Kidney (tissue), 14 donors: ENCODE measurements around the gene KRT73. TPM values are rescaled to one million over a fixed set of nuclear protein-coding genes. Genes with fewer than 3 reads are reported as not detected.

ENCODE experiments used
- DNase-seq, 5 donors: peaks; one replicate each; pipeline ENCODE4 v3.0.0-alpha.2; 2013 to 2020
- FAIRE-seq: peaks from 2 replicates; lab custom pipeline; 2012; peaks lifted over from hg19 to GRCh38; lab: Jason Lieb, UNC
- H3K27ac ChIP-seq, 2 donors: one replicate each; pipeline ENCODE4 v1.7.0; 2013; ENCODE audit warnings: low read depth in 2 of 2, low read length in 2 of 2, inconsistent platforms in 1 of 2
- H3K27me3 ChIP-seq: one replicate; pipeline ENCODE4 v1.7.1; 2013; ENCODE audit warnings: low read length, inconsistent platforms; ENCODE audit not compliant: control insufficient read depth, insufficient read depth
- H3K36me3 ChIP-seq, 3 donors: one replicate each; pipeline versions ENCODE4 v1.7.0 to v1.7.1; 2013; ENCODE audit warnings: low read length in 3 of 3, control low read depth in 1 of 3, inconsistent platforms in 1 of 3; ENCODE audit not compliant: insufficient read depth in 3 of 3, control insufficient read depth in 2 of 3
- H3K4me1 ChIP-seq, 3 donors: one replicate each; pipeline versions ENCODE4 v1.7.0 to v1.7.1; 2013; ENCODE audit warnings: low read length in 3 of 3, inconsistent platforms in 1 of 3, low read depth in 1 of 3; ENCODE audit not compliant: control insufficient read depth in 2 of 3, insufficient read depth in 2 of 3
- H3K4me3 ChIP-seq, 3 donors: one replicate each; pipeline versions ENCODE4 v1.7.0 to v1.8.1; 2013; ENCODE audit warnings: low read length in 3 of 3, control low read depth in 1 of 3, inconsistent platforms in 1 of 3
- H3K9ac ChIP-seq, 3 donors: one replicate each; pipeline versions ENCODE4 v1.7.0 to v1.7.1; 2013; ENCODE audit warnings: low read length in 3 of 3, control low read depth in 1 of 3, inconsistent platforms in 1 of 3
- H3K9me3 ChIP-seq, 3 donors: one replicate each; pipeline versions ENCODE4 v1.7.0 to v1.7.1; 2013; ENCODE audit warnings: low read length in 3 of 3, control low read depth in 1 of 3, inconsistent platforms in 1 of 3; ENCODE audit not compliant: control insufficient read depth in 2 of 3, insufficient read depth in 1 of 3
- intact Hi-C: fragments of 100-400 bp; cut with DNase I; formaldehyde crosslinking; loops from one replicate; pipeline ENCODE4 v1.11.1; 2022
- polyA plus RNA-seq: library from polyadenylated mRNA; stranded (reverse); fragments of 350-450 nt; fragmentation: Illumina TruSeq; extraction: RNeasy Lipid Tissue Mini Kit (QIAGEN cat#74804); gene quantifications from one replicate; pipeline ENCODE4 v1.2.3, GENCODE V29; 2014; ENCODE audit warnings: low read depth, low replicate concordance; ENCODE audit not compliant: insufficient read depth
- total RNA-seq: library from RNA; stranded (reverse); fragmentation: NEBNext Ultra II Directional; extraction: Animal tissue kit (Norgen Biotek cat#: 25700); gene quantifications from one replicate; pipeline ENCODE4 v1.2.1, GENCODE V29; 2021
- TF ChIP-seq, protein P1 (sequence below): IDR thresholded peaks from 3 replicates; pipeline ENCODE4 v1.5.1; 2012; ENCODE audit warnings: mild to moderate bottlenecking, moderate library complexity, borderline replicate concordance; ENCODE audit not compliant: insufficient read depth; ENCODE audit errors: extremely low read depth
- donor health status: control.
- donor health status: control.
- donor health status: control.
- donor health status: control.
- donor health status: control.
- donor health status: DM: yes; HTN: yes; CAD: no.
- donor health status: Normal renal cell carcinoma (clear cell type).

KRT73 gene
- total and polyA plus RNA-seq, 2 donors from 2014 or later = not detected

GRCh38 chr12:52661668-52662067 lies 43.3 kb upstream of the KRT73 start:
- Histone ChIP-seq H3K9me3 (no peaks in the 10 kb centered on the region), H3K9ac (no peak overlapping the region), H3K27me3 (no peaks in the 10 kb centered on the region), H3K27ac (no peak overlapping the region), H3K4me3 (no peak overlapping the region), H3K36me3 (no peaks in the 10 kb centered on the region), H3K4me1 (no peaks in the 10 kb centered on the region)
- TF ChIP-seq, protein P1, sequence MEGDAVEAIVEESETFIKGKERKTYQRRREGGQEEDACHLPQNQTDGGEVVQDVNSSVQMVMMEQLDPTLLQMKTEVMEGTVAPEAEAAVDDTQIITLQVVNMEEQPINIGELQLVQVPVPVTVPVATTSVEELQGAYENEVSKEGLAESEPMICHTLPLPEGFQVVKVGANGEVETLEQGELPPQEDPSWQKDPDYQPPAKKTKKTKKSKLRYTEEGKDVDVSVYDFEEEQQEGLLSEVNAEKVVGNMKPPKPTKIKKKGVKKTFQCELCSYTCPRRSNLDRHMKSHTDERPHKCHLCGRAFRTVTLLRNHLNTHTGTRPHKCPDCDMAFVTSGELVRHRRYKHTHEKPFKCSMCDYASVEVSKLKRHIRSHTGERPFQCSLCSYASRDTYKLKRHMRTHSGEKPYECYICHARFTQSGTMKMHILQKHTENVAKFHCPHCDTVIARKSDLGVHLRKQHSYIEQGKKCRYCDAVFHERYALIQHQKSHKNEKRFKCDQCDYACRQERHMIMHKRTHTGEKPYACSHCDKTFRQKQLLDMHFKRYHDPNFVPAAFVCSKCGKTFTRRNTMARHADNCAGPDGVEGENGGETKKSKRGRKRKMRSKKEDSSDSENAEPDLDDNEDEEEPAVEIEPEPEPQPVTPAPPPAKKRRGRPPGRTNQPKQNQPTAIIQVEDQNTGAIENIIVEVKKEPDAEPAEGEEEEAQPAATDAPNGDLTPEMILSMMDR = no peak
- DNase-seq (no peak), FAIRE-seq (no peak)
- intact Hi-C loops = no loop called here

- FAIRE-seq (no peak), DNase-seq (no peak)
- TF ChIP-seq, protein P1 = no peak
- Histone ChIP-seq H3K27me3 (no peaks in the 10 kb centered on the region), H3K4me3 (no peak overlapping the region), H3K27ac (no peak overlapping the region), H3K4me1 (no peaks in the 10 kb centered on the region), H3K9ac (no peak overlapping the region), H3K36me3 (no peaks in the 10 kb centered on the region), H3K9me3 (no peaks in the 10 kb centered on the region)
- intact Hi-C loops = no loop called here
Observed at GRCh38 chr12:52660934-52661499, 42.7 kb upstream of the KRT73 start.

DNA sequence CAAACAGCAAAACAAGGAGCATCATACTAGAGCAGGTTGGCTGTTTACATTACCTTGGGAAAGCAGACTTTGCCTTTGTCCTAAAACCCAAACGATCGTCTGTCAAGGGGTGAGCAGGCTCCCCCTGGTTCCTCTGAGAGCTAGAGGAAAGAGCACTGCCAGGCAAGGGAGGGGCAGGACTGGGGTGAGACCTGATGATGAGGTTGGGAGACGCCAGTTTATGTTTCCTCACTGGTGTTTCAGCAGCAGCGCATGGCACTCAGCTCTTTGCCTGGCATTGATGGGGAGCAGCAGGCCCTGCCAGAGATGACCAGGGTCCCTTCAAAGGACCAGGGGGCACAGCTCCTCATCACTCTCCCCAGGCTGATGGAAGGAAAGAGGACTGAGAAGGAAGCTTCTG lies 41.6 kb upstream of the KRT73 start:
- no peaks in the 10 kb centered on the region for H3K9me3 ChIP-seq
- intact Hi-C loops = no loop called here
- H3K36me3 ChIP-seq = no peaks in the 10 kb centered on the region
- no peak overlapping the region for H3K9ac ChIP-seq
- no peak overlapping the region for H3K4me3 ChIP-seq
- FAIRE-seq (no peak), DNase-seq (no peak)
- TF ChIP-seq, protein P1 = no peak
- H3K4me1 ChIP-seq = no peaks in the 10 kb centered on the region
- H3K27ac ChIP-seq = no peak overlapping the region
- H3K27me3 ChIP-seq = no peaks in the 10 kb centered on the region

GRCh38 chr12:52659395-52659794 lies 41.0 kb upstream of the KRT73 start:
- Histone ChIP-seq H3K9ac (no peak overlapping the region), H3K9me3 (no peaks in the 10 kb centered on the region), H3K27ac (no peak overlapping the region), H3K4me1 (no peaks in the 10 kb centered on the region), H3K4me3 (no peak overlapping the region), H3K27me3 (no peaks in the 10 kb centered on the region), H3K36me3 (no peaks in the 10 kb centered on the region)
- TF ChIP-seq, protein P1 = no peak
- intact Hi-C loops = no loop called here
- DNase-seq (no peak), FAIRE-seq (no peak)
